ENCODE data around the gene MYO7A. TPM values are rescaled to one million over a fixed set of nuclear protein-coding genes. Genes with fewer than 3 reads are reported as not detected.

Gene MYO7A
- total RNA-seq, 1 donor: under 0.01 TPM

DNA sequence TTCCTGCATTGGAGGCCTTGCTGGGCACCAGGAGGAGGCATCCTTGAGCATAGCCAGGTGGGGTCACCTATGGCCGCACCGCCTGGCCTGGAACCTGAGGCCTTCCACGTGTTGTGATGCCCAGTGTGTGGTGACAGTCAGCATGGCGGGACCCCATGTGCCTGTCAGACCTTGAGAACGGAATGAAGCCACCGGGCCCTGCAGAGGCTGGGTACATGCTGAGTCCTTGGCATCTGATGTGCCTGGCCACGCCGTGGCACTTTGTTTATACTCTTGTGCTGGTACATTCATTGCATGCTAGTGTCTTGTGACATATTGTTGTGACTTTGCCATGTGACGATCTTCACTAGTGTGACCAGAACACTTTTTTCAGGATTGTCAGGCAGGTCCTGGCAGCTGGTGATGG is 8.5 kb upstream of the MYO7A start:
- H2AFZ ChIP-seq (ENCODE audit: low read length): no peak overlapping the region
- H4K20me1 ChIP-seq (ENCODE audit: insufficient read depth, low read length): no peaks in the 10 kb centered on the region
- H3K4me3 ChIP-seq (ENCODE audit: insufficient read depth, low read length): no peak overlapping the region
- no peaks in the 10 kb centered on the region for H3K79me2 ChIP-seq (ENCODE audit: insufficient read depth, low read length)
- TF ChIP-seq CTCF (IDR thresholded peaks at IDR 0.05; ENCODE audit: extremely low read depth, low read depth, low read length): no peak
- H3K4me1 ChIP-seq (ENCODE audit: insufficient read depth, low read length): no peaks in the 10 kb centered on the region
- no peaks in the 10 kb centered on the region for H3K9me3 ChIP-seq (ENCODE audit: low read depth, low read length)
- no peak overlapping the region for H3K4me2 ChIP-seq (ENCODE audit: insufficient read depth, low read length)
- DNase-seq (ENCODE audit: insufficient read length, low spot score, missing footprints): no peak
- peaks cover 13% of the 10 kb centered on the region for H3K36me3 ChIP-seq (ENCODE audit: insufficient read depth, low read length)
- no peak overlapping the region for H3K27ac ChIP-seq (ENCODE audit: low read depth, low read length)
- H3K27me3 ChIP-seq (ENCODE audit: insufficient read depth, low read length): no peaks in the 10 kb centered on the region

DNA sequence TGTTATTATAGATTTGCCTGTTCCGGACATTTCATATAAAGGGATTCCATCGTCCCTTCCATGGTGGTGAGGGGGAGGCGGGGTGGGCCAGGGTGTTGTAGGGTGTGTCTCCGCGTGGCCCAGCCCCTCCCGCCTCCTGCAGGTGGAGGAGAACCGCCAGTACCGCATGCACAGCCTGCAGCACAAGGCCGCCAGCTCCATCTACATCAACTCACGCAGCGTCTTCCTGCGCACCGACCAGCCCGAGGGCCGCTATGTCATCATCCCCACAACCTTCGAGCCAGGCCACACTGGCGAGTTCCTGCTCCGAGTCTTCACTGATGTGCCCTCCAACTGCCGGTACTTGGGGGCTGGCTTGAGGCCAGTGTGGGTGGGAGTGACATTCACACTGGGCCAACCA is 7.5 kb upstream of the MYO7A start:
- DNase-seq (ENCODE audit: insufficient read length, low spot score, missing footprints): no peak
- no peaks in the 10 kb centered on the region for H4K20me1 ChIP-seq (ENCODE audit: insufficient read depth, low read length)
- no peaks in the 10 kb centered on the region for H3K9me3 ChIP-seq (ENCODE audit: low read depth, low read length)
- peaks cover 13% of the 10 kb centered on the region for H3K36me3 ChIP-seq (ENCODE audit: insufficient read depth, low read length)
- H3K4me2 ChIP-seq (ENCODE audit: insufficient read depth, low read length): no peak overlapping the region
- H2AFZ ChIP-seq (ENCODE audit: low read length): no peak overlapping the region
- no peak for TF ChIP-seq CTCF (IDR thresholded peaks at IDR 0.05; ENCODE audit: extremely low read depth, low read depth, low read length)
- no peak overlapping the region for H3K27ac ChIP-seq (ENCODE audit: low read depth, low read length)
- no peaks in the 10 kb centered on the region for H3K4me1 ChIP-seq (ENCODE audit: insufficient read depth, low read length)
- H3K79me2 ChIP-seq (ENCODE audit: insufficient read depth, low read length): no peaks in the 10 kb centered on the region
- no peak overlapping the region for H3K4me3 ChIP-seq (ENCODE audit: insufficient read depth, low read length)
- H3K27me3 ChIP-seq (ENCODE audit: insufficient read depth, low read length): no peaks in the 10 kb centered on the region

GRCh38 chr11:77121096-77121640 is 6.9 kb upstream of the MYO7A start:
- no peak for DNase-seq (ENCODE audit: insufficient read length, low spot score, missing footprints)

More at GRCh38 chr11:77121096-77121640, 6.9 kb upstream of the MYO7A start:
- H3K27ac ChIP-seq (ENCODE audit: low read depth, low read length): no peak overlapping the region
- no peaks in the 10 kb centered on the region for H3K27me3 ChIP-seq (ENCODE audit: insufficient read depth, low read length)
- TF ChIP-seq CTCF (IDR thresholded peaks at IDR 0.05; ENCODE audit: extremely low read depth, low read depth, low read length): no peak
- no peaks in the 10 kb centered on the region for H3K79me2 ChIP-seq (ENCODE audit: insufficient read depth, low read length)
- H3K4me2 ChIP-seq (ENCODE audit: insufficient read depth, low read length): no peak overlapping the region
- H3K36me3 ChIP-seq (ENCODE audit: insufficient read depth, low read length): peaks cover 13% of the 10 kb centered on the region
- no peaks in the 10 kb centered on the region for H3K9me3 ChIP-seq (ENCODE audit: low read depth, low read length)
- H2AFZ ChIP-seq (ENCODE audit: low read length): no peak overlapping the region
- no peaks in the 10 kb centered on the region for H4K20me1 ChIP-seq (ENCODE audit: insufficient read depth, low read length)
- H3K4me3 ChIP-seq (ENCODE audit: insufficient read depth, low read length): no peak overlapping the region
- no peaks in the 10 kb centered on the region for H3K4me1 ChIP-seq (ENCODE audit: insufficient read depth, low read length)
